Caco-2 (cell line): ENCODE measurements around the gene ITPR3. TPM values are rescaled to one million over a fixed set of nuclear protein-coding genes. Genes with fewer than 3 reads are reported as not detected.

Source experiments
- BruUV-seq: library from RNA; stranded (reverse); fragments of 400-500 nt; replicated peaks from 2 replicates; lab custom pipeline; 2021; lab: Mats Ljungman, UMichigan
- CTCF ChIA-PET: fragments of 300-600 bp; sonication (Branson Sonifier 250); formaldehyde crosslinking; loops from one replicate; lab custom pipeline; 2022; ENCODE audit warnings: antibody characterized with exemption; lab: Charles Lee
- POLR2A ChIA-PET: fragments of 300-600 bp; sonication (Branson Sonifier 250); formaldehyde crosslinking; loops from one replicate; lab custom pipeline; 2022; ENCODE audit warnings: antibody characterized with exemption; lab: Charles Lee
- DNase-seq, 2 experiments: peaks; one replicate each; pipeline versions ENCODE4 v3.0.0 to v3.0.0-alpha.2; 2020 to 2022
- H3K27me3 ChIP-seq: replicated peaks from 2 replicates; pipeline ENCODE4 v1.6.0; 2011; ENCODE audit warnings: low read length; ENCODE audit not compliant: control insufficient read depth, insufficient read depth
- H3K36me3 ChIP-seq: 2 replicates; pipeline ENCODE4 v1.5.1; 2011; ENCODE audit warnings: low read length; ENCODE audit not compliant: control insufficient read depth, insufficient read depth
- H3K4me1 ChIP-seq: fragments of 250-450 bp; sonication (Bioruptor Pico); 2 replicates; pipeline ENCODE4 v1.5.1; 2020; ENCODE audit warnings: mild to moderate bottlenecking
- H3K4me3 ChIP-seq: 2 replicates; pipeline ENCODE4 v1.5.1; 2011; ENCODE audit warnings: low read depth, mild to moderate bottlenecking, control low read depth, low read length
- H3K9me3 ChIP-seq: fragments of 250-450 bp; sonication (Bioruptor Pico); 2 replicates; pipeline ENCODE4 v1.5.1; 2020; ENCODE audit warnings: mild to moderate bottlenecking, moderate library complexity
- H3K27ac Mint-ChIP-seq: one replicate; pipeline ENCODE4 v1.8.0; 2022; ENCODE audit warnings: mixed read lengths; ENCODE audit not compliant: unreplicated experiment
- H3K27me3 Mint-ChIP-seq: one replicate; pipeline ENCODE4 v1.8.0; 2022; ENCODE audit warnings: mixed read lengths; ENCODE audit not compliant: insufficient read depth, unreplicated experiment
- H3K36me3 Mint-ChIP-seq: one replicate; pipeline ENCODE4 v1.8.0; 2022; ENCODE audit warnings: mild to moderate bottlenecking, mixed read lengths; ENCODE audit not compliant: insufficient read depth, unreplicated experiment
- H3K4me1 Mint-ChIP-seq: one replicate; pipeline ENCODE4 v1.8.0; 2022; ENCODE audit warnings: low read depth, mixed read lengths; ENCODE audit not compliant: unreplicated experiment
- H3K4me3 Mint-ChIP-seq: one replicate; pipeline ENCODE4 v1.8.0; 2022; ENCODE audit warnings: mild to moderate bottlenecking, moderate library complexity, mixed read lengths; ENCODE audit not compliant: unreplicated experiment
- H3K9me3 Mint-ChIP-seq: one replicate; pipeline ENCODE4 v1.8.0; 2022; ENCODE audit warnings: mixed read lengths; ENCODE audit not compliant: unreplicated experiment
- CTCF ChIP-seq, 2 experiments: fragments of 200-600 bp in 1 of 2; IDR thresholded peaks; 1 replicate in 1 of 2; 2 replicates in 1 of 2; pipeline versions ENCODE4 v1.5.1 to v1.8.0; 2011 to 2022; ENCODE audit warnings: antibody characterized with exemption in 1 of 2, control low read depth in 1 of 2, inconsistent platforms in 1 of 2, low read depth in 1 of 2, low read length in 1 of 2, mild to moderate bottlenecking in 1 of 2, moderate library complexity in 1 of 2; ENCODE audit not compliant: insufficient read depth in 1 of 2, severe bottlenecking in 1 of 2, unreplicated experiment in 1 of 2
- intact Hi-C: fragments of 100-400 bp; cut with micrococcal nuclease; formaldehyde crosslinking; loops from one replicate; pipeline ENCODE4 v1.10.0; 2022; ENCODE audit not compliant: unreplicated experiment
- total RNA-seq: library from RNA; stranded (reverse); gene quantifications from 2 replicates; pipeline ENCODE4 v1.2.3, GENCODE V29; 2022

The ITPR3 gene
- total RNA-seq, 1 experiment from 2014 or later: 42.1 TPM

GRCh38 chr6:33621711-33622388 is 728 bp downstream of the ITPR3 start:
- Histone ChIP-seq H3K27me3 (no peaks in the 10 kb centered on the region), H3K36me3 (no peaks in the 10 kb centered on the region; the same call in 1 of the 2 replicates), H3K9me3 (no peaks in the 10 kb centered on the region), H3K4me1 (peaks cover 37% of the 10 kb centered on the region), H3K4me3 (peak overlapping the region; percentile 94)
- TF ChIP-seq CTCF (IDR thresholded peaks at IDR 0.05; ENCODE audit: insufficient read depth in 1 of 2, low read depth in 1 of 2, low read length in 1 of 2, severe bottlenecking in 1 of 2, unreplicated experiment in 1 of 2): no peak
- BruUV-seq: no TSS peak
- H3K4me3 Mint-ChIP-seq: peak overlapping the region; percentile 86
- CTCF ChIA-PET: interaction anchor here (0.6 to 1.9 kb wide), 6 partner anchors 11 to 90 kb away, joined by 3 to 8 read pairs (median 4); partner anchors contain the start of gene UQCC2
- intact Hi-C loops: loop anchor here (2.0 kb wide), 1 partner anchor 31 kb away; no protein-coding TSS in a partner anchor
- no peaks in the 10 kb centered on the region for H3K27me3 Mint-ChIP-seq
- H3K36me3 Mint-ChIP-seq: peaks cover 7% of the 10 kb centered on the region
- H3K9me3 Mint-ChIP-seq: no peaks in the 10 kb centered on the region
- peaks cover 24% of the 10 kb centered on the region for H3K4me1 Mint-ChIP-seq
- POLR2A ChIA-PET: interaction anchor here (1.1 kb wide), 1 partner anchor 17 kb away, joined by 3 read pairs; no protein-coding TSS in a partner anchor
- H3K27ac Mint-ChIP-seq: peak overlapping the region; percentile 68
- DNase-seq: peak in 1 of 2 experiments; percentile 40

- Histone ChIP-seq H3K27me3 (no peaks in the 10 kb centered on the region), H3K36me3 (no peaks in the 10 kb centered on the region; the same call in 1 of the 2 replicates), H3K4me3 (peak overlapping the region; percentile 94), H3K4me1 (peaks cover 46% of the 10 kb centered on the region), H3K9me3 (no peaks in the 10 kb centered on the region)
- intact Hi-C loops: loop anchor here (2.0 kb wide), 1 partner anchor 32 kb away; no protein-coding TSS in a partner anchor
- peaks cover 7% of the 10 kb centered on the region for H3K36me3 Mint-ChIP-seq
- H3K27me3 Mint-ChIP-seq: no peaks in the 10 kb centered on the region
- DNase-seq: peak; percentile 27 to 53
- TF ChIP-seq CTCF (IDR thresholded peaks at IDR 0.05; ENCODE audit: insufficient read depth in 1 of 2, low read depth in 1 of 2, low read length in 1 of 2, severe bottlenecking in 1 of 2, unreplicated experiment in 1 of 2): no peak
- ChIA-PET CTCF (interaction anchor here (0.6 to 1.5 kb wide), 5 partner anchors 10 to 78 kb away, joined by 3 to 8 read pairs (median 3); no protein-coding TSS in a partner anchor), POLR2A (interaction anchor here (0.6 kb wide), 1 partner anchor 89 kb away, joined by 7 read pairs; the partner anchor contains the start of gene UQCC2)
- peak overlapping the region; percentile 86 for H3K4me3 Mint-ChIP-seq
- peak overlapping the region; percentile 68 for H3K27ac Mint-ChIP-seq
- no peaks in the 10 kb centered on the region for H3K9me3 Mint-ChIP-seq
- peaks cover 30% of the 10 kb centered on the region for H3K4me1 Mint-ChIP-seq
- no TSS peak for BruUV-seq
Measured at GRCh38 chr6:33622456-33623431, 1.6 kb downstream of the ITPR3 start.
